HCT116 (cell line): ENCODE data around the gene MAN2B1. TPM values are rescaled to one million over a fixed set of nuclear protein-coding genes. Genes with fewer than 3 reads are reported as not detected.
A peak's percentile ranks its signal among the peaks of the same experiment; 100 is the strongest.

Source experiments
- ATAC-seq: fragments of 200-7000 bp; cut with Tn5 transposase; 2 replicates; pipeline ENCODE4 v1.9.1; 2020; ENCODE audit warnings: mild to moderate bottlenecking, moderate library complexity
- BruUV-seq: library from RNA; stranded (reverse); fragments of 400-500 nt; replicated peaks from 2 replicates; lab custom pipeline; 2021; lab: Mats Ljungman, UMichigan
- CTCF ChIA-PET: fragments of 300-600 bp; sonication (Branson Sonifier 250); formaldehyde crosslinking; loops from one replicate; lab custom pipeline; 2021; ENCODE audit warnings: antibody characterized with exemption; lab: Charles Lee
- POLR2A ChIA-PET: fragments of 300-600, 350-600 bp; sonication (Branson Sonifier 250); formaldehyde crosslinking; loops from one replicate; lab custom pipeline; 2021; ENCODE audit warnings: antibody characterized with exemption; lab: Charles Lee
- RAD21 ChIA-PET, 2 experiments: fragments of 300-600 bp; sonication (Branson Sonifier 250); formaldehyde crosslinking; loops; one replicate each; lab custom pipeline; 2023; ENCODE audit warnings: low total read pairs in 2 of 2; ENCODE audit not compliant: uncharacterized antibody in 2 of 2, unreplicated experiment in 2 of 2, low non-redundant PET in 1 of 2; lab: Charles Lee
- DNase-seq: peaks from one replicate; pipeline ENCODE4 v3.0.0-alpha.2; 2010; ENCODE audit warnings: low read depth, low spot score
- H2AFZ ChIP-seq: fragments of 200-600 bp; shearing (Covaris generic), sonication (generic); 2 replicates; pipeline ENCODE4 v1.6.1; 2017; ENCODE audit warnings: low read depth, mixed run types, mixed read lengths, antibody characterized with exemption, low read length; ENCODE audit not compliant: poor library complexity, severe bottlenecking
- H3K27ac ChIP-seq: 2 replicates; pipeline ENCODE4 v1.5.1; 2012; ENCODE audit warnings: low read depth, low read length
- H3K27me3 ChIP-seq: fragments of 200-600 bp; sonication (generic); 2 replicates; pipeline ENCODE4 v1.6.1; 2016; ENCODE audit warnings: mixed run types, low read length, mixed read lengths; ENCODE audit not compliant: insufficient read depth
- H3K36me3 ChIP-seq, 2 experiments: fragments of 200-500 bp in 1 of 2; fragments of 200-600 bp in 1 of 2; sonication (Bioruptor generic) in 1 of 2; sonication (generic) in 1 of 2; 2 replicates each; pipeline versions ENCODE4 v1.5.1 to v1.6.1; 2014 to 2016; ENCODE audit warnings: low read length in 2 of 2, inconsistent platforms in 1 of 2, mixed read lengths in 1 of 2, mixed run types in 1 of 2; ENCODE audit not compliant: insufficient read depth in 2 of 2, control insufficient read depth in 1 of 2
- H3K4me1 ChIP-seq, 2 experiments: fragments of 200-600 bp in 1 of 2; sonication (generic) in 1 of 2; 2 replicates each; pipeline versions ENCODE4 v1.5.1 to v1.6.1; 2012 to 2017; ENCODE audit warnings: low read length in 2 of 2, inconsistent platforms in 1 of 2, mild to moderate bottlenecking in 1 of 2, mixed read lengths in 1 of 2, mixed run types in 1 of 2, moderate library complexity in 1 of 2; ENCODE audit not compliant: insufficient read depth in 2 of 2, control insufficient read depth in 1 of 2
- H3K4me2 ChIP-seq: fragments of 200-600 bp; sonication (generic); 2 replicates; pipeline ENCODE4 v1.6.1; 2017; ENCODE audit warnings: mixed run types, low read length, mixed read lengths
- H3K4me3 ChIP-seq, 2 experiments: fragments of 200-600 bp in 1 of 2; sonication (generic) in 1 of 2; replicated peaks in 1 of 2; 2 replicates each; pipeline ENCODE4 v1.5.1; 2011 to 2016; ENCODE audit warnings: low read length in 2 of 2, control low read depth in 1 of 2, low read depth in 1 of 2, mild to moderate bottlenecking in 1 of 2, mixed read lengths in 1 of 2, mixed run types in 1 of 2
- H3K79me2 ChIP-seq: fragments of 200-600 bp; sonication (generic); 2 replicates; pipeline ENCODE4 v1.6.1; 2017; ENCODE audit warnings: mild to moderate bottlenecking, mixed run types, low read length, moderate library complexity, mixed read lengths; ENCODE audit not compliant: insufficient read depth
- H3K9ac ChIP-seq: fragments of 200-600 bp; sonication (generic); 2 replicates; pipeline ENCODE4 v1.6.1; 2016; ENCODE audit warnings: low read length, mixed read lengths
- H3K9me2 ChIP-seq: fragments of 200-600 bp; sonication (generic), shearing (Covaris generic); 2 replicates; pipeline ENCODE4 v1.6.1; 2017; ENCODE audit warnings: mixed run types, mild to moderate bottlenecking, moderate library complexity; ENCODE audit not compliant: insufficient read depth
- H3K9me3 ChIP-seq, 2 experiments: fragments of 200-500 bp in 1 of 2; fragments of 200-600 bp in 1 of 2; sonication (Bioruptor generic) in 1 of 2; sonication (generic) in 1 of 2; 2 replicates each; pipeline ENCODE4 v1.6.1; 2014 to 2017; ENCODE audit warnings: low read length in 2 of 2, mixed read lengths in 2 of 2, inconsistent platforms in 1 of 2, low read depth in 1 of 2, mild to moderate bottlenecking in 1 of 2, mixed run types in 1 of 2, moderate library complexity in 1 of 2; ENCODE audit not compliant: control insufficient read depth in 1 of 2, insufficient read depth in 1 of 2
- H4K20me1 ChIP-seq: fragments of 200-600 bp; sonication (generic), shearing (Covaris generic); 2 replicates; pipeline ENCODE4 v1.6.1; 2017; ENCODE audit warnings: mixed run types, mild to moderate bottlenecking, moderate library complexity; ENCODE audit not compliant: insufficient read depth
- CEBPB ChIP-seq: IDR thresholded peaks from 2 replicates; pipeline ENCODE4 v1.6.1; 2012; ENCODE audit warnings: low read depth
- ZBTB33 ChIP-seq: IDR thresholded peaks from 2 replicates; pipeline ENCODE4 v1.6.1; 2011; ENCODE audit warnings: mild to moderate bottlenecking, low read length, moderate library complexity; ENCODE audit not compliant: insufficient replicate concordance; ENCODE audit errors: extremely low read depth
- ZFX ChIP-seq: fragments of 450-650 bp; IDR thresholded peaks from 2 replicates; pipeline ENCODE4 v1.6.1; 2017
- intact Hi-C: fragments of 100-400 bp; cut with micrococcal nuclease; formaldehyde crosslinking; loops from 2 replicates; pipeline ENCODE4 v1.10.0; 2022
- total RNA-seq: library from RNA; stranded (reverse); gene quantifications from one replicate; pipeline ENCODE4 v1.2.1, GENCODE V29; 2021; ENCODE audit not compliant: unreplicated experiment

The MAN2B1 gene
- total RNA-seq, 1 experiment from 2014 or later: 48.3 TPM

GRCh38 chr19:12687496-12688196 lies 21.1 kb upstream of the MAN2B1 start, which contains the start of gene GNG14:
Gene GNG14 (plus strand): TSS chr19:12687998. CDS start chr19:12688049, 51 bp downstream.
- CTCF ChIA-PET: no interaction called here
- no TSS peak for BruUV-seq

More at GRCh38 chr19:12687496-12688196, 21.1 kb upstream of the MAN2B1 start, which contains the start of gene GNG14:
- Histone ChIP-seq H3K27me3 (no peaks in the 10 kb centered on the region), H3K4me3 (no peak within 1 kb of the TSS), H4K20me1 (no peaks in the 10 kb centered on the region), H3K9me2 (no peaks in the 10 kb centered on the region), H3K9ac (no peak within 1 kb of the TSS), H3K4me1 (peaks cover under 1 to 3% of the 10 kb centered on the region in 2 experiments; a peak in 2 of 4 replicates), H2AFZ (no peak within 1 kb of the TSS), H3K79me2 (no peaks in the 10 kb centered on the region), H3K9me3 (no peaks in the 10 kb centered on the region)
- POLR2A ChIA-PET: no interaction called here
- no peak for DNase-seq
- ATAC-seq: peak; percentile 17; the same call in 1 of the 2 replicates
- TF ChIP-seq ZFX: no peak
- no peak for TF ChIP-seq CEBPB
- no peak for TF ChIP-seq ZBTB33
- TF ChIP-seq, all 23 proteins: peak for 0
- Histone ChIP-seq H3K27ac (no peak within 1 kb of the TSS), H3K36me3 (no peaks in the 10 kb centered on the region), H3K4me2 (no peak within 1 kb of the TSS)
- intact Hi-C loops: no loop called here
- RAD21 ChIA-PET: no interaction called here
